Lung (tissue), 12 donors: ENCODE measurements around the gene SF3B6. TPM values are rescaled to one million over a fixed set of nuclear protein-coding genes. Genes with fewer than 3 reads are reported as not detected.

Experiments
- ATAC-seq: fragments of 200-7000 bp; cut with Tn5 transposase; one replicate; pipeline ENCODE4 v1.9.1; 2020; ENCODE audit warnings: moderate number of reproducible peaks; ENCODE audit not compliant: insufficient read depth, low FRiP score
- DNase-seq, 3 donors: peaks; one replicate each; pipeline ENCODE4 v3.0.0-alpha.2; 2013 to 2017
- H3K27ac ChIP-seq, 2 donors: one replicate each; pipeline ENCODE4 v1.5.1; 2013; ENCODE audit warnings: mild to moderate bottlenecking in 2 of 2, moderate library complexity in 2 of 2, control low read depth in 1 of 2, inconsistent platforms in 1 of 2, low read depth in 1 of 2, low read length in 1 of 2
- H3K27me3 ChIP-seq, 3 donors: one replicate each; pipeline ENCODE4 v1.5.1; 2013; ENCODE audit warnings: low read length in 2 of 3; ENCODE audit not compliant: control insufficient read depth in 3 of 3, insufficient read depth in 3 of 3
- H3K36me3 ChIP-seq, 4 donors: one replicate each; pipeline ENCODE4 v1.5.1; 2013; ENCODE audit warnings: low read length in 4 of 4, mild to moderate bottlenecking in 1 of 4, moderate library complexity in 1 of 4; ENCODE audit not compliant: control insufficient read depth in 4 of 4, insufficient read depth in 4 of 4
- H3K4me1 ChIP-seq, 5 donors: one replicate each; pipeline ENCODE4 v1.5.1; 2013; ENCODE audit warnings: low read length in 5 of 5, mild to moderate bottlenecking in 2 of 5, moderate library complexity in 1 of 5; ENCODE audit not compliant: control insufficient read depth in 5 of 5, insufficient read depth in 5 of 5
- H3K4me3 ChIP-seq: one replicate; pipeline ENCODE4 v1.5.1; 2013; ENCODE audit warnings: mild to moderate bottlenecking, control low read depth, moderate library complexity
- H3K9ac ChIP-seq, 2 donors: one replicate each; pipeline ENCODE4 v1.5.1; 2013; ENCODE audit warnings: low read length in 2 of 2, control low read depth in 1 of 2; ENCODE audit not compliant: insufficient read depth in 1 of 2
- H3K9me3 ChIP-seq, 4 donors: one replicate each; pipeline ENCODE4 v1.5.1; 2013; ENCODE audit warnings: low read length in 3 of 4, mild to moderate bottlenecking in 1 of 4, moderate library complexity in 1 of 4; ENCODE audit not compliant: control insufficient read depth in 4 of 4, insufficient read depth in 3 of 4
- CTCF ChIP-seq: IDR thresholded peaks from 2 replicates; pipeline ENCODE4 v1.5.1; 2012; ENCODE audit warnings: mild to moderate bottlenecking; ENCODE audit errors: control extremely low read depth, extremely low read depth
- WGBS, 2 donors: extraction: QIAGEN DNeasy Blood & Tissue Kit; methylation state at CpG; one replicate each; pipeline ENCODE4 v1.1.7; 2013; 5-methylcytosine and 5-hydroxymethylcytosine counted together
- polyA plus RNA-seq, 2 donors: library from polyadenylated mRNA; stranded (reverse); fragments of 200-250 nt; gene quantifications; one replicate each; pipeline ENCODE4 v1.2.1, GENCODE V29; 2013
- total RNA-seq, 2 donors: library from RNA; depleted of rRNA in 1 of 2; stranded (reverse); fragments of >200 nt in 1 of 2; gene quantifications; one replicate each; pipeline ENCODE4 v1.2.1, GENCODE V29; 2014 to 2021
- donor health status: control.
- donor health status: control.
- donor health status: Bipolar disorder and iron deficiency.
- donor health status: healthy.
- donor health status: DM: yes; HTN: yes; CAD: no.

Gene SF3B6
- total and polyA plus RNA-seq, 4 donors: 56.1 to 148 (median 111) TPM

- H3K36me3 ChIP-seq: no peaks in the 10 kb centered on the region
- H3K4me1 ChIP-seq: peaks cover 0 to 13% (median 0%) of the 10 kb centered on the region in 5 donors
- H3K27me3 ChIP-seq: no peaks in the 10 kb centered on the region
- WGBS, 2 donors: 93 to 97% methylated on average over 1 of the region's 1 CpG
- no peak for TF ChIP-seq CTCF
- H3K9ac ChIP-seq: no peak overlapping the region
- DNase-seq (no peak), ATAC-seq (no peak)
- no peak overlapping the region for H3K4me3 ChIP-seq
- no peak overlapping the region for H3K27ac ChIP-seq
- peaks cover 0 to 2% (median 0%) of the 10 kb centered on the region in 4 donors for H3K9me3 ChIP-seq
Observed at GRCh38 chr2:24052951-24053350, 23.2 kb downstream of the SF3B6 start.

GRCh38 chr2:24051833-24052232 lies 24.3 kb downstream of the SF3B6 start:
- Histone ChIP-seq H3K27me3 (no peaks in the 10 kb centered on the region), H3K4me3 (no peak overlapping the region), H3K27ac (no peak overlapping the region), H3K9me3 (peaks cover 0 to 2% (median 0%) of the 10 kb centered on the region in 4 donors), H3K9ac (no peak overlapping the region), H3K36me3 (no peaks in the 10 kb centered on the region), H3K4me1 (peaks cover 0 to 17% (median 2%) of the 10 kb centered on the region in 5 donors)
- ATAC-seq: no peak
- no peak for DNase-seq
- no peak for TF ChIP-seq CTCF
- WGBS, 2 donors: 71 to 87% methylated on average over 8 of the region's 8 CpGs

DNA sequence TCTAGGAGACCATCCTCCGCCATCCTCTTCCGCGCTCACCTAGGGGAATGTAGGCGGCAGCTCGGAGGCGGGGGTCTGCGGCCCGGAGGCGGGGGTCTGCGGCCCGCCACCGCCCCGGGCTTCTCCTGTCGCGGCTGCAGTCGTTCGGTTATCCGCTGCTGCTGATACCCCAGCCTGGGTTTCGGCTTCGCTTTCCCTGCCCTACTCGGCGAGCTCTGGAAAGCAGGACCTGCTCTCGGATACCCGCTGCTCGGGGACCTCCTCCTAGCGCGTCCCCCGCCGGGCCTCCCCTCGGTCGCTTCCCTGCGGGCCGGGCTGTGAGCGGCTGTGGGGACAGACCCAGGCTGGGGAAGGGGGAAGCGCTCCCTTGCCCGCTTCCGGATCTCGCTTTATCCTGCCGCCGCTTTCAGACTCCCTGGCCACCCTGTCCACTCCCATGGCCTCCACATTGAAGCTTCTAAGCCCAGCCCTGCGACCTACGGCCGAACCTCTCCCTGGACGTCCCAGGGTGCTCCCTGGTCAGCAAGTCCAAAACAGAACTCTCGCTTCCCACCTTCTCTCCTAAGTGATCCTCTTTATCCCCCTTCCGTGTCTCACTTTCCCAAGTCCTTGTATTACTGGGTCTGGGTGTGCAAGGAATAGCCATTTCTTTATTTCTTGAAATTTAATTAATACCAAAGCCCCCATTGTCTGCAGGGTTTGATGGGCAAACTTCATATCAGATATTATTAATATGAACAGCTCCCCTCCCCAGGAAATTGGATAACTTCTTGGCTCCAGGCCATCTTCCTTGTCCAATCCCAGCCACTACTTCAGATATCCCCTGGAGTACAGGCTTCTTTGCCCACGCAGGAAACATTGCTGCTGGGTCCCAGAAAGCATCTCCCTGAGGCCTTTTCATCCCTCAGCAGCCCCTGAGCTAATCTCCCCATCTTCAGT lies 25.8 kb downstream of the SF3B6 start:
- Histone ChIP-seq H3K4me1 (peaks cover 0 to 22% (median 2%) of the 10 kb centered on the region in 5 donors), H3K27ac (peak overlapping the region in 1 of 2 donors; percentile 54), H3K9ac (no peak overlapping the region), H3K9me3 (no peaks in the 10 kb centered on the region), H3K27me3 (no peaks in the 10 kb centered on the region), H3K4me3 (peak overlapping the region; percentile 73), H3K36me3 (no peaks in the 10 kb centered on the region)
- ATAC-seq (no peak), DNase-seq (peak; percentile 46 to 61 (median 61))
- TF ChIP-seq CTCF: no peak
- whole genome bisulfite sequencing, 2 donors: 5 to 15% methylated on average over 24 to 47 of the region's 47 CpGs
